Adrenal gland (tissue), 12 donors: Measurements from ENCODE around the gene TMEM89. TPM values are rescaled to one million over a fixed set of nuclear protein-coding genes. Genes with fewer than 3 reads are reported as not detected.

Experiments used
- DNase-seq, 7 donors: peaks; one replicate each; pipeline ENCODE4 v3.0.0-alpha.2; 2019 to 2020
- H3K27ac ChIP-seq, 5 donors: fragments of 200-600 bp; sonication (generic) in 4 of 5; 1 replicate in 3 of 5; 2 replicates in 2 of 5; pipeline versions ENCODE4 v1.5.1 to v1.8.0; 2016 to 2020; ENCODE audit warnings: mild to moderate bottlenecking in 1 of 5
- H3K27me3 ChIP-seq: fragments of 200-600 bp; 2 replicates; pipeline ENCODE4 v1.8.0; 2021
- H3K36me3 ChIP-seq, 2 donors: fragments of 200-600 bp; replicated peaks in 1 of 2; 1 replicate in 1 of 2; 2 replicates in 1 of 2; pipeline versions ENCODE4 v1.5.1 to v1.8.0; 2018 to 2022
- H3K4me1 ChIP-seq, 2 donors: fragments of 200-600 bp; replicated peaks in 1 of 2; 1 replicate in 1 of 2; 2 replicates in 1 of 2; pipeline versions ENCODE4 v1.5.1 to v1.8.0; 2018 to 2021
- H3K4me3 ChIP-seq, 4 donors: fragments of 200-600 bp; sonication (generic) in 3 of 4; one replicate each; pipeline ENCODE4 v1.5.1; 2016 to 2018
- H3K9me3 ChIP-seq, 3 donors: fragments of 200-600 bp; sonication (generic) in 1 of 3; replicated peaks in 1 of 3; 1 replicate in 2 of 3; 2 replicates in 1 of 3; pipeline versions ENCODE4 v1.5.1 to v1.8.0; 2016 to 2021
- CTCF ChIP-seq, 6 experiments: fragments of 450-650 bp in 4 of 6; fragments of 200-600 bp in 2 of 6; sonication (generic) in 1 of 6; IDR thresholded peaks; 1 replicate in 5 of 6; 2 replicates in 1 of 6; pipeline versions ENCODE4 v1.5.1 to v1.8.0; 2016 to 2021; ENCODE audit warnings: antibody characterized with exemption in 6 of 6, mild to moderate bottlenecking in 2 of 6, moderate library complexity in 1 of 6
- POLR2A ChIP-seq, 2 donors: fragments of 450-650 bp; IDR thresholded peaks; one replicate each; pipeline ENCODE4 v1.6.1; 2017; ENCODE audit warnings: antibody characterized with exemption in 2 of 2, mild to moderate bottlenecking in 2 of 2, moderate library complexity in 1 of 2
- WGBS, 4 donors: extraction: QIAGEN DNeasy Blood & Tissue Kit in 2 of 4; methylation state at CpG; one replicate each; pipeline versions ENCODE4 v1.1.5 to v1.1.7; 2013 to 2017; 5-methylcytosine and 5-hydroxymethylcytosine counted together
- intact Hi-C, 2 donors: fragments of 100-400 bp; cut with DNase I; formaldehyde crosslinking; loops; one replicate each; pipeline versions ENCODE4 v1.14.1 to v1.15.0; 2022 to 2023
- polyA plus RNA-seq, 3 donors: library from polyadenylated mRNA; stranded (reverse); fragments of 200-250 nt in 2 of 3; fragments of 350-450 nt in 1 of 3; fragmentation: Illumina TruSeq in 1 of 3; extraction: RNeasy Lipid Tissue Mini Kit (QIAGEN cat#74804) in 1 of 3; gene quantifications; one replicate each; pipeline ENCODE4 v1.2.3, GENCODE V29; 2013 to 2014
- total RNA-seq, 9 donors: library from RNA; depleted of rRNA in 4 of 9; stranded (reverse); fragments of >200 nt in 4 of 9; fragments of 120-200 nt in 1 of 9; fragmentation: NEBNext Ultra II Directional in 1 of 9; extraction: Animal tissue kit (Norgen Biotek cat#: 25700) in 1 of 9; gene quantifications; one replicate each; pipeline versions ENCODE4 v1.1.0 to v1.2.4, GENCODE V29; 2013 to 2023
- donor health status: healthy with polysubstance abuse.
- donor health status: Bipolar disorder and iron deficiency.
- donor health status: DM: yes; HTN: yes; CAD: no.
- donor health status: DM: no; HTN: no; CAD: no.
- donor health status: DM: no; HTN: no; CAD: no.
- donor health status: DM: yes; HTN: yes; CAD: no.

The TMEM89 gene
- total and polyA plus RNA-seq, 12 donors: not detected

- WGBS, 4 donors: 92 to 96% (median 95%) methylated on average over 4 to 15 of the region's 15 CpGs
- H3K4me3 ChIP-seq: no peak overlapping the region
- no peaks in the 10 kb centered on the region for H3K9me3 ChIP-seq
- H3K36me3 ChIP-seq: no peaks in the 10 kb centered on the region
- no peak overlapping the region for H3K27ac ChIP-seq
- H3K27me3 ChIP-seq: no peaks in the 10 kb centered on the region
- no peaks in the 10 kb centered on the region for H3K4me1 ChIP-seq
- TF ChIP-seq CTCF (IDR thresholded peaks at IDR 0.05): no peak
- TF ChIP-seq POLR2A (IDR thresholded peaks at IDR 0.05): no peak
- intact Hi-C loops: no loop called here
- DNase-seq: no peak
Observed at GRCh38 chr3:48648188-48648850, 26.8 kb upstream of the TMEM89 start.

GRCh38 chr3:48647714-48648113 lies 26.1 kb upstream of the TMEM89 start:
- 71 to 93% (median 87%) methylated on average over 9 of the region's 9 CpGs for WGBS, 4 donors
- Histone ChIP-seq H3K27ac (no peak overlapping the region), H3K36me3 (no peaks in the 10 kb centered on the region), H3K9me3 (no peaks in the 10 kb centered on the region), H3K4me3 (no peak overlapping the region), H3K4me1 (no peaks in the 10 kb centered on the region), H3K27me3 (no peaks in the 10 kb centered on the region)
- intact Hi-C loops: no loop called here
- DNase-seq: no peak
- TF ChIP-seq CTCF (IDR thresholded peaks at IDR 0.05): no peak
- TF ChIP-seq POLR2A (IDR thresholded peaks at IDR 0.05): no peak

GRCh38 chr3:48644898-48645760 lies 23.6 kb upstream of the TMEM89 start:
- TF ChIP-seq CTCF (IDR thresholded peaks at IDR 0.05) (no peak), POLR2A (IDR thresholded peaks at IDR 0.05) (no peak)
- H3K36me3 ChIP-seq: no peaks in the 10 kb centered on the region
- no peak for DNase-seq
- no peaks in the 10 kb centered on the region for H3K27me3 ChIP-seq
- H3K27ac ChIP-seq: no peak overlapping the region
- no peak overlapping the region for H3K4me3 ChIP-seq
- H3K9me3 ChIP-seq: no peaks in the 10 kb centered on the region
- H3K4me1 ChIP-seq: no peaks in the 10 kb centered on the region
- intact Hi-C loops: no loop called here
- 89 to 95% (median 92%) methylated on average over 4 to 22 of the region's 22 CpGs for WGBS, 4 donors

- H3K27me3 ChIP-seq: no peaks in the 10 kb centered on the region
- no peak for TF ChIP-seq CTCF (IDR thresholded peaks at IDR 0.05)
- no peak for TF ChIP-seq POLR2A (IDR thresholded peaks at IDR 0.05)
- no peak overlapping the region for H3K27ac ChIP-seq
- H3K36me3 ChIP-seq: no peaks in the 10 kb centered on the region
- no peak overlapping the region for H3K4me3 ChIP-seq
- H3K4me1 ChIP-seq: no peaks in the 10 kb centered on the region
- H3K9me3 ChIP-seq: no peaks in the 10 kb centered on the region
- DNase-seq: no peak
- WGBS, 4 donors: 91 to 100% (median 94%) methylated on average over 1 to 12 of the region's 12 CpGs
- intact Hi-C loops: no loop called here
Observed at GRCh38 chr3:48642605-48643004, 21.0 kb upstream of the TMEM89 start.
